NCI-H748 (cell line): ENCODE data around the gene SCUBE1.

ENCODE experiments used
- DNase-seq: peaks from one replicate; lab custom pipeline; 2025; ENCODE audit not compliant: unreplicated experiment; lab: John Stamatoyannopoulos, UW

The SCUBE1 gene

GRCh38 chr22:43329061-43329460, 14.1 kb downstream of the SCUBE1 start:
- no peak for DNase-seq

DNA sequence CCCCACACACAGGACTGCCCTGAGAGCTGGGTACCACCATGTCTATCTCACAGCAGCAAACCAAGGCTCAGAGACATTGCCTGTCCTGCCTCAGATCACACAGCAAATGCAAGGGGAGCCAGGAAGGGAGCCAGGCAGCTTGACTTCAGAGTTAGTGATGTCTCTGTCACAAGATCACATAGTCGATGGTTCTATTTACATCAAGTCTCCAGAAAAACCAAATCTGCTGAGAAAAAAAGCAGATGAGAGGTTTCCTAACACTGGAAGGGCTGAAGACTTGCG, 16.1 kb downstream of the SCUBE1 start:
- DNase-seq: no peak

- DNase-seq: peak; percentile 59
Observed at GRCh38 chr22:43326331-43327156, 16.6 kb downstream of the SCUBE1 start.

- DNase-seq: no peak
Observed at GRCh38 chr22:43325176-43325575, 18.0 kb downstream of the SCUBE1 start.

GRCh38 chr22:43320943-43321900, 21.9 kb downstream of the SCUBE1 start:
- DNase-seq: no peak

GRCh38 chr22:43319661-43320486, 23.3 kb downstream of the SCUBE1 start:
- no peak for DNase-seq

GRCh38 chr22:43317239-43317638, 25.9 kb downstream of the SCUBE1 start:
- DNase-seq: no peak

- DNase-seq: peak; percentile 60
Observed at GRCh38 chr22:43315687-43316217, 27.4 kb downstream of the SCUBE1 start.

GRCh38 chr22:43314611-43315010, 28.6 kb downstream of the SCUBE1 start:
- no peak for DNase-seq

DNA sequence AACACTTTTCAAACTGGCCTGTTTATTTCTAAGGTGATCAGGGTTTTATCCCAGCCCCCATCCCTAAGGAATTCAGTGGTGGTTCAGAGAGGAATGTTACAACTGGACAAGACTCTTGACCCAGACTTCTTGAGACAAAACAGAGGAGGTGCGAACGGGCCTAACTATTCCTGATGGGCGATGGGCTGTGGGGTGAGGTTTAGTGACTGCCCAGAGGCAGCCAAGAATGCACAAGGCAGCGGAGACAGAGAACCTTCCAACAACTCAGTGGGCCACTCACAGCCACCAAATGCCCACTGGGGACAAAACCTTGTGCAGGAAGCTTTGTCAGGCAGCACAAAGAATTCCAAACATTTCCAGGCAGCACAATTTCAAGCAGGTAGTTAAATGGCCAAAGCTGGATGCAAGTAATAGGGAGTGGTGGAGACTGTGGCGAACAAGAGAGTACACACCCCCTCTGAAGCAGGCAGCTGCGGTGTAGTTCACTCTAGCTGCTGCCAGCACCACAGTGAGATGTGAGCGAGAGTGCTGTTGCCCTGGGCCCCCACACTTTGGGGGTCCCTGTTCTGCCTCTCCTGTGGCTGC, 29.2 kb downstream of the SCUBE1 start:
- DNase-seq: no peak

DNA sequence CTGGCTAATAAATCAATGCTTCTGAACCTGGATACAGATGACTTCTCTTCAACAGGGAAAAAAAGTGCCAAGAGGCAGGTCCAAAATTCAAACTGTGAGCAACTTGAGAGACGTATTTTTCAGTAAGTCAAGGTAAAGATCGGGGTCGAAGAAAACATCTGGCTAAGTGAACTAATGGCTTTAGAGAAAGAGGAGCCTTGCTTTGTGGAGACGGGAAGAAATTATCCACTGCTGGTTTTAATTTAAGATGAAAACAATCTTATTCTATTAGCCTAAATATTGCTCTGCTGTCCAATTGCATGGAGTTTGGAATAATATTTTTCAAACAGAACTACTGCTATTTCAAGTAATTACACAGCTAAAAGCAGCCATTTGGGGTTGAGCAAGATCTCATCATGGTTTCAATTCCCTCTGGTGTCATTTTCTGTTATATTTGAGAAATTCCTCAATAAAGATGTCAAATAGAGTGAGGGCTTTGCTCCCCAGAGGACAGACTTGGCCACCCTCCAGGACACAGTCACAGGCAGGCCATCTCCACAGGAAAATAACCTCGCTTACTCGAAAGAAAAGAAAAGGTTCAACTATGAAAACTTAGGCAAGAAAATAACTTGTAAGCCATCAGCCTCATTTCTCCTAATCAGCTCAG, 29.8 kb downstream of the SCUBE1 start:
- DNase-seq: no peak

GRCh38 chr22:43312608-43313007, 30.6 kb downstream of the SCUBE1 start:
- no peak for DNase-seq

- no peak for DNase-seq
Observed at GRCh38 chr22:43310798-43311197, 32.4 kb downstream of the SCUBE1 start.

DNA sequence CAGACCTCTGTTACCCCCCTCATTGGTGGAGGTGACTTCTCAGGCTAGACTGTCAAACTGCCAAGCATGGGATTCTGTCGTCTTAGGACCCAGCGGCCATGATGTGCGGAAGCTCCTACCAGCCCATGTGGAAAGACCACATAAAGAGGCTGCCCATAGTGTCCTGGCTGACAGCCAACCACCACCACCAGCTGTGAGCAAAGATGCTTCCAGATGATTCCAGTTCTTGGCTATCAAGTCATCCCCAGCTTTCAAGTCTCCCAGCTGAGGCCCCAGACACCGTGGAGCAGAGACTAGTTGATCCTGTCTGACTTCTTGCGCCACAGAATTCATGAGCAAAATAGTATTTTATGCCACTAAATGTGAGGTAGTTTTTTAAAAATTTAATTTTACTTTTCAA, 32.9 kb downstream of the SCUBE1 start:
- DNase-seq: no peak

- no peak for DNase-seq
Observed at GRCh38 chr22:43308836-43309235, 34.3 kb downstream of the SCUBE1 start.

GRCh38 chr22:43308060-43308830, 34.9 kb downstream of the SCUBE1 start:
- peak; percentile 38 for DNase-seq

DNA sequence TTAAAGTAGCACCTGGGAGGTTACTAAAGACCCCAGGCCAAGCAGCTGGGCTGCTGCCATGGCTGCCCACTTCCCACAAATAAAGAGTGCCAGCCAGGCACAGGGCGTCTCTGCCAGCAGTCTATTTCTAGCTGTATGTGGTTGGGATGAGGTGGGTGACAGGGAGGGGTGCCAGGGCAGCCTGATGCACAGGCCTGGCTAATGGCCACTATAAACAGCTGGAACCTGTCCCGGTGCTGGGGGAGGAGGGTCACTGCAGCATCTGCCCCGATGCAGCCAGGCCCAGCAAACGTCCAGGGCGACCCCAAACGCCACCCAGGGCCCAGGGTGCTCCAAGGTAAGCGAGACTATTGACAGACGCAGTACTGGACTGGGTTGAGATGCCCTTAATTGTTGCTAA, 37.4 kb downstream of the SCUBE1 start:
- no peak for DNase-seq

- DNase-seq: no peak
Observed at GRCh38 chr22:43304831-43305590, 38.2 kb downstream of the SCUBE1 start.

- DNase-seq: no peak
Observed at GRCh38 chr22:43303751-43304150, 39.4 kb downstream of the SCUBE1 start.
